ENCODE data around the gene PAM.
"Not testable (repeated sequence)": the region's sequence is repeated elsewhere in the genome, so short reads cannot be mapped to it uniquely, and the experiment has no call there.

The PAM gene

GRCh38 chr5:102753889-102754766 lies 977 bp upstream of the PAM start:
- DNase-seq, result no peak

- DNase-seq, result peak; percentile 29
Measured at GRCh38 chr5:102755686-102756371, 724 bp downstream of the PAM start.

- no peak for DNase-seq
Measured at GRCh38 chr5:102758576-102758975, 3.5 kb downstream of the PAM start.

GRCh38 chr5:102759289-102759688 lies 4.2 kb downstream of the PAM start:
- no peak for DNase-seq

- no peak for DNase-seq
Measured at GRCh38 chr5:102759700-102760099, 4.6 kb downstream of the PAM start.

- DNase-seq, result peak; percentile 6
Measured at GRCh38 chr5:102760815-102761214, 5.7 kb downstream of the PAM start.

- DNase-seq, result no peak
Measured at GRCh38 chr5:102762095-102762534, 7.0 kb downstream of the PAM start.

- DNase-seq, result no peak
Measured at GRCh38 chr5:102762562-102763227, 7.6 kb downstream of the PAM start.

GRCh38 chr5:102763734-102764133 lies 8.6 kb downstream of the PAM start:
- DNase-seq, result no peak

- no peak for DNase-seq
Measured at GRCh38 chr5:102764381-102765004, 9.4 kb downstream of the PAM start.

- no peak for DNase-seq
Measured at GRCh38 chr5:102765350-102765749, 10.2 kb downstream of the PAM start.

- DNase-seq, result no peak
Measured at GRCh38 chr5:102766295-102767090, 11.4 kb downstream of the PAM start.

GRCh38 chr5:102767862-102768261 lies 12.8 kb downstream of the PAM start:
- no peak for DNase-seq

GRCh38 chr5:102770803-102771202 lies 15.7 kb downstream of the PAM start:
- DNase-seq, result no peak

GRCh38 chr5:102771435-102771834 lies 16.3 kb downstream of the PAM start:
- no peak for DNase-seq

- DNase-seq, result no peak
Measured at GRCh38 chr5:102772273-102772672, 17.2 kb downstream of the PAM start.

- no peak for DNase-seq
Measured at GRCh38 chr5:102773133-102773532, 18.0 kb downstream of the PAM start.

- DNase-seq, result not testable (repeated sequence)
Measured at GRCh38 chr5:102775756-102776155, 20.7 kb downstream of the PAM start.

GRCh38 chr5:102777099-102777498 lies 22.0 kb downstream of the PAM start:
- DNase-seq, result no peak

- no peak for DNase-seq
Measured at GRCh38 chr5:102778478-102778877, 23.4 kb downstream of the PAM start.

- DNase-seq, result no peak
Measured at GRCh38 chr5:102781359-102781758, 26.3 kb downstream of the PAM start.

- no peak for DNase-seq
Measured at GRCh38 chr5:102781786-102782185, 26.7 kb downstream of the PAM start.

Data from NCI-H1092 (cell line).